IMR-90 (cell line): Measurements from ENCODE around the gene MRPL57. TPM values are rescaled to one million over a fixed set of nuclear protein-coding genes. Genes with fewer than 3 reads are reported as not detected.

Experiments
- ATAC-seq: fragments of 200-7000 bp; cut with Tn5 transposase; 2 replicates; pipeline ENCODE4 v1.9.1; 2020; ENCODE audit warnings: low read depth, mild to moderate bottlenecking, moderate library complexity
- BruUV-seq: library from RNA; stranded (reverse); fragments of 400-500 nt; replicated peaks from 2 replicates; lab custom pipeline; 2021; lab: Mats Ljungman, UMichigan
- CTCF ChIA-PET: fragments of 300-600 bp; formaldehyde crosslinking; extraction: SDS; loops from one replicate; lab custom pipeline; 2021; ENCODE audit warnings: antibody characterized with exemption; lab: Yijun Ruan, JAX
- POLR2A ChIA-PET: fragments of 300-600 bp; sonication (Branson Sonifier 250); formaldehyde crosslinking; loops from one replicate; lab custom pipeline; 2022; ENCODE audit warnings: antibody characterized with exemption; ENCODE audit not compliant: unreplicated experiment; lab: Charles Lee
- DNase-seq: peaks from one replicate; pipeline ENCODE4 v3.0.0; 2013
- H2AFZ ChIP-seq: replicated peaks from 2 replicates; pipeline ENCODE3; 2013; ENCODE audit warnings: low read length, mild to moderate bottlenecking; ENCODE audit not compliant: poor library complexity
- H2AK5ac ChIP-seq: 2 replicates; pipeline ENCODE4 v1.6.1; 2013; ENCODE audit warnings: low read depth, low read length, inconsistent platforms
- H2AK9ac ChIP-seq: replicated peaks from 2 replicates; pipeline ENCODE3; 2013; ENCODE audit warnings: mild to moderate bottlenecking, low read depth, low read length, moderate library complexity; ENCODE audit not compliant: poor library complexity
- H2BK120ac ChIP-seq: 2 replicates; pipeline ENCODE4 v1.6.1; 2013; ENCODE audit warnings: low read depth, low read length, inconsistent platforms
- H2BK15ac ChIP-seq: 3 replicates; pipeline ENCODE4 v1.6.1; 2013; ENCODE audit warnings: low read depth, low read length, inconsistent platforms
- H2BK20ac ChIP-seq: 2 replicates; pipeline ENCODE4 v1.6.1; 2013; ENCODE audit warnings: low read depth, mild to moderate bottlenecking, inconsistent platforms, low read length, moderate library complexity
- H2BK5ac ChIP-seq: 2 replicates; pipeline ENCODE4 v1.6.1; 2013; ENCODE audit warnings: mild to moderate bottlenecking, low read depth, low read length, inconsistent platforms; ENCODE audit not compliant: poor library complexity, severe bottlenecking
- H3K14ac ChIP-seq: replicated peaks from 2 replicates; pipeline ENCODE4 v1.6.1; 2013; ENCODE audit warnings: low read depth, low read length, inconsistent platforms
- H3K18ac ChIP-seq: 2 replicates; pipeline ENCODE4 v1.6.1; 2013; ENCODE audit warnings: low read depth, low read length, control low read depth
- H3K23ac ChIP-seq: 2 replicates; pipeline ENCODE4 v1.6.1; 2013; ENCODE audit warnings: low read depth, low read length, inconsistent platforms
- H3K27ac ChIP-seq: 2 replicates; pipeline ENCODE4 v1.5.1; 2013; ENCODE audit warnings: mild to moderate bottlenecking, control low read depth, low read length; ENCODE audit not compliant: insufficient read depth
- H3K27me3 ChIP-seq: 2 replicates; pipeline ENCODE4 v1.6.1; 2013; ENCODE audit warnings: low read length; ENCODE audit not compliant: control insufficient read depth, insufficient read depth
- H3K36me3 ChIP-seq: 2 replicates; pipeline ENCODE4 v1.6.1; 2013; ENCODE audit warnings: low read length, mixed read lengths; ENCODE audit not compliant: control insufficient read depth, insufficient read depth
- H3K4ac ChIP-seq: 2 replicates; pipeline ENCODE4 v1.6.1; 2013; ENCODE audit warnings: low read depth, low read length, inconsistent platforms
- H3K4me1 ChIP-seq: 2 replicates; pipeline ENCODE4 v1.6.1; 2013; ENCODE audit warnings: low read length, mixed read lengths; ENCODE audit not compliant: control insufficient read depth, insufficient read depth
- H3K4me2 ChIP-seq: 2 replicates; pipeline ENCODE4 v1.6.1; 2013; ENCODE audit warnings: low read depth, mild to moderate bottlenecking, control low read depth, low read length, moderate library complexity
- H3K4me3 ChIP-seq: 2 replicates; pipeline ENCODE4 v1.5.1; 2013; ENCODE audit warnings: low read depth, mild to moderate bottlenecking, control low read depth, low read length, moderate library complexity; ENCODE audit not compliant: insufficient read depth
- H3K56ac ChIP-seq: 2 replicates; pipeline ENCODE4 v1.6.1; 2013; ENCODE audit warnings: low read length, inconsistent platforms; ENCODE audit not compliant: insufficient read depth; ENCODE audit errors: extremely low read depth
- H3K79me1 ChIP-seq, 2 experiments: 2 replicates each; pipeline ENCODE4 v1.6.1; 2013; ENCODE audit warnings: low read length in 2 of 2, inconsistent platforms in 1 of 2, low read depth in 1 of 2
- H3K9ac ChIP-seq: 2 replicates; pipeline ENCODE4 v1.6.1; 2013; ENCODE audit warnings: low read depth, low read length, control low read depth
- H3K9me1 ChIP-seq: 2 replicates; pipeline ENCODE4 v1.6.1; 2013; ENCODE audit warnings: low read length, inconsistent platforms; ENCODE audit not compliant: insufficient read depth
- H3K9me3 ChIP-seq: 2 replicates; pipeline ENCODE4 v1.6.1; 2013; ENCODE audit warnings: low read length; ENCODE audit not compliant: control insufficient read depth, insufficient read depth
- H4K20me1 ChIP-seq: 2 replicates; pipeline ENCODE4 v1.6.1; 2013; ENCODE audit warnings: low read length, inconsistent platforms; ENCODE audit not compliant: insufficient read depth
- H4K5ac ChIP-seq: 2 replicates; pipeline ENCODE4 v1.6.1; 2013; ENCODE audit warnings: mild to moderate bottlenecking, low read depth, low read length, control low read depth
- H4K8ac ChIP-seq, 2 experiments: 2 replicates each; pipeline ENCODE4 v1.6.1; 2013; ENCODE audit warnings: low read depth in 2 of 2, low read length in 2 of 2, control low read depth in 1 of 2, inconsistent platforms in 1 of 2
- H4K91ac ChIP-seq: 2 replicates; pipeline ENCODE4 v1.6.1; 2013; ENCODE audit warnings: low read depth, low read length, inconsistent platforms; ENCODE audit not compliant: insufficient read depth
- MAZ ChIP-seq: IDR thresholded peaks from 2 replicates; pipeline ENCODE4 v1.6.1; 2012; ENCODE audit warnings: low read depth, mild to moderate bottlenecking, low read length, improper control_type of control experiment, moderate library complexity, borderline replicate concordance
- MXI1 ChIP-seq: IDR thresholded peaks from 2 replicates; pipeline ENCODE4 v1.6.1; 2012; ENCODE audit warnings: low read depth, mild to moderate bottlenecking, low read length, moderate library complexity, borderline replicate concordance
- POLR2A ChIP-seq: IDR thresholded peaks from 2 replicates; pipeline ENCODE4 v1.6.1; 2012; ENCODE audit warnings: mild to moderate bottlenecking, low read depth, low read length
- whole genome bisulfite sequencing, 2 experiments: methylation state at CpG; one replicate each; pipeline versions ENCODE4 v1.1.5 to v1.1.7; 2013; ENCODE audit warnings: missing lambda C conversion rate in 2 of 2; ENCODE audit not compliant: insufficient read length in 1 of 2; ENCODE audit errors: extremely low coverage in 2 of 2; 5-methylcytosine and 5-hydroxymethylcytosine counted together
- dilution Hi-C: fragments of 300-500 bp; cut with HindIII; formaldehyde crosslinking; loops from one replicate; pipeline ENCODE4 v1.14.3; 2018; ENCODE audit warnings: low sequenced_read_pairs; ENCODE audit not compliant: unreplicated experiment
- in situ Hi-C: fragments of 300-500 bp; cut with MboI; formaldehyde crosslinking; loops from 3 replicates; pipeline ENCODE4 v1.14.3; 2019; ENCODE audit warnings: low sequenced_read_pairs, inconsistent platforms, mixed read lengths
- intact Hi-C: fragments of 100-400 bp; cut with micrococcal nuclease; formaldehyde crosslinking; loops from 2 replicates; pipeline ENCODE4 v1.10.0; 2022
- polyA plus RNA-seq, 3 experiments: library from polyadenylated mRNA; depleted of rRNA; stranded (reverse); fragments of >200 nt; gene quantifications; 2 replicates each; pipeline ENCODE4 v1.2.3, GENCODE V29; 2012; ENCODE audit warnings: low replicate concordance in 1 of 3
- total RNA-seq: library from RNA; depleted of rRNA; stranded (reverse); fragments of >200 nt; gene quantifications from 2 replicates; pipeline ENCODE4 v1.2.3, GENCODE V29; 2012

MRPL57 gene
- total and polyA plus RNA-seq, 2 of the 4 experiments (the other 2 are of a cell fraction) = 7.0 to 8.0 TPM

- TF ChIP-seq MAZ (no peak), MXI1 (no peak), POLR2A (no peak)
- Histone ChIP-seq H3K9me3 (no peaks in the 10 kb centered on the region), H3K9me1 (peaks cover 3% of the 10 kb centered on the region; the same call in 1 of the 2 replicates), H3K56ac (no peak overlapping the region), H3K27me3 (no peaks in the 10 kb centered on the region), H3K4me2 (no peak overlapping the region), H2AFZ (no peak overlapping the region), H3K9ac (no peak overlapping the region), H2AK5ac (no peak overlapping the region), H3K23ac (no peak overlapping the region), H3K14ac (no peak overlapping the region), H3K36me3 (peaks cover 14% of the 10 kb centered on the region), H2BK15ac (no peak overlapping the region), H4K91ac (no peak overlapping the region), H3K79me1 (peaks cover 16 to 19% of the 10 kb centered on the region in 2 experiments; a peak in 3 of 4 replicates), H3K18ac (no peak overlapping the region), H2BK20ac (no peak overlapping the region), H4K5ac (no peak overlapping the region), H4K8ac (no peak overlapping the region), H2BK5ac (no peak overlapping the region), H2AK9ac (no peak overlapping the region), H3K4ac (no peak overlapping the region), H3K4me1 (peaks cover 6% of the 10 kb centered on the region; the same call in 1 of the 2 replicates), H2BK120ac (no peak overlapping the region), H3K27ac (no peak overlapping the region), H4K20me1 (peaks cover 13% of the 10 kb centered on the region; the same call in 1 of the 2 replicates), H3K4me3 (no peak overlapping the region)
- ChIA-PET POLR2A (interaction anchor here (0.6 kb wide), 1 partner anchor 46 kb away, joined by 3 read pairs; no protein-coding TSS in a partner anchor), CTCF (no interaction called here)
- intact Hi-C loops (no loop called here), dilution Hi-C loops (no loop called here), in situ Hi-C loops (no loop called here)
- no TSS peak for BruUV-seq
- ATAC-seq (no peak), DNase-seq (no peak)
- WGBS, 2 experiments = 88% methylated on average over 2 of the region's 4 CpGs; no CpG with 5 or more reads in 1 of the 2 experiments
Measured at GRCh38 chr13:21147827-21148226, 28.6 kb upstream of the MRPL57 start.
